Measurements from ENCODE around the gene MAP1LC3A. TPM values are rescaled to one million over a fixed set of nuclear protein-coding genes. Genes with fewer than 3 reads are reported as not detected.

Gene MAP1LC3A
- total RNA-seq, 1 experiment from 2014 or later, result 25.9 TPM

DNA sequence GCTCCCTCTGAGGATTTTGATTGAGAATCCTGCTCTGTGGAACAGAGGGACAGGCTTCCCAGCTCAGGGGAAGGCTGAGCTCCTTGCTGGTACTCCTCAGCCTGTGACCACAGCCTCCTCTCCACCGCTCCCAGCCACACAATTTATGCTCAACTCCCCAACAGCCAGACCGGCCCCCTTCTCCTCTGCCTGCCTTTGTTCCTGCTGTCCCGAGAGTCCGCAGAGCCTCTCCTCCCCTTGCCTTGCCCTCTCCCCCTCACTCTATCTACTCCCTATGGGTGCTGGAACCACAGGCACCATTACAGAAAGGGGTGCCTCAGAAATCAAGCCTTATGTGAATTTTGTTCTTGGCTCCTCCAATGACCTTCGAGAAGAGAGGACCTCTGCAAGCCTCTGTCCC lies 15.9 kb downstream of the MAP1LC3A start:
- no peak overlapping the region for H3K56ac ChIP-seq (ENCODE audit: insufficient read length, low read depth, low read length)
- H2BK15ac ChIP-seq (ENCODE audit: low read depth, low read length), result no peak overlapping the region
- no peaks in the 10 kb centered on the region for H3K79me2 ChIP-seq (ENCODE audit: insufficient read depth, low read length)
- no peak overlapping the region for H3K9ac ChIP-seq (ENCODE audit: extremely low read depth, insufficient read length, low read length)
- no peak overlapping the region for H2BK5ac ChIP-seq (ENCODE audit: insufficient read length, low read length)
- H3T11ph ChIP-seq (ENCODE audit: low read length), result no peak overlapping the region
- no peak overlapping the region for H3K18ac ChIP-seq (ENCODE audit: insufficient read length, low read depth, low read length)
- TF ChIP-seq, protein P1, sequence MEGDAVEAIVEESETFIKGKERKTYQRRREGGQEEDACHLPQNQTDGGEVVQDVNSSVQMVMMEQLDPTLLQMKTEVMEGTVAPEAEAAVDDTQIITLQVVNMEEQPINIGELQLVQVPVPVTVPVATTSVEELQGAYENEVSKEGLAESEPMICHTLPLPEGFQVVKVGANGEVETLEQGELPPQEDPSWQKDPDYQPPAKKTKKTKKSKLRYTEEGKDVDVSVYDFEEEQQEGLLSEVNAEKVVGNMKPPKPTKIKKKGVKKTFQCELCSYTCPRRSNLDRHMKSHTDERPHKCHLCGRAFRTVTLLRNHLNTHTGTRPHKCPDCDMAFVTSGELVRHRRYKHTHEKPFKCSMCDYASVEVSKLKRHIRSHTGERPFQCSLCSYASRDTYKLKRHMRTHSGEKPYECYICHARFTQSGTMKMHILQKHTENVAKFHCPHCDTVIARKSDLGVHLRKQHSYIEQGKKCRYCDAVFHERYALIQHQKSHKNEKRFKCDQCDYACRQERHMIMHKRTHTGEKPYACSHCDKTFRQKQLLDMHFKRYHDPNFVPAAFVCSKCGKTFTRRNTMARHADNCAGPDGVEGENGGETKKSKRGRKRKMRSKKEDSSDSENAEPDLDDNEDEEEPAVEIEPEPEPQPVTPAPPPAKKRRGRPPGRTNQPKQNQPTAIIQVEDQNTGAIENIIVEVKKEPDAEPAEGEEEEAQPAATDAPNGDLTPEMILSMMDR (conservative IDR thresholded peaks at IDR 0.05), result no peak
- H3K4me3 Mint-ChIP-seq, result no peak overlapping the region
- no peak overlapping the region for H2AK5ac ChIP-seq (ENCODE audit: insufficient read length, low read length)
- H3K4ac ChIP-seq (ENCODE audit: low read depth, low read length), result no peak overlapping the region
- no peak overlapping the region; the same call in 1 of the 2 replicates for H3K14ac ChIP-seq (ENCODE audit: insufficient read depth, low read length)
- H2AFZ ChIP-seq (ENCODE audit: low read length), result no peak overlapping the region
- no peak overlapping the region for H3K4me2 ChIP-seq (ENCODE audit: insufficient read depth, insufficient read length, low read length)
- H3K9me3 Mint-ChIP-seq, result no peaks in the 10 kb centered on the region
- H4K20me1 ChIP-seq (ENCODE audit: control insufficient read depth, insufficient read depth, insufficient read length), result no peaks in the 10 kb centered on the region
- H3K4me1 Mint-ChIP-seq, result peaks cover 5 to 12% of the 10 kb centered on the region in 2 experiments; a peak in 3 of 4 replicates
- no peaks in the 10 kb centered on the region for H3K27me3 Mint-ChIP-seq (ENCODE audit: low read depth)
- no peak overlapping the region for H2BK120ac ChIP-seq (ENCODE audit: low read depth, low read length, poor library complexity, severe bottlenecking)
- no peaks in the 10 kb centered on the region for H3K79me1 ChIP-seq (ENCODE audit: insufficient read depth, low read depth, low read length, poor library complexity, severe bottlenecking)
- no peak overlapping the region for H4K91ac ChIP-seq (ENCODE audit: insufficient read length, low read depth, low read length)
- no peak overlapping the region for H3K23ac ChIP-seq (ENCODE audit: insufficient read length, low read depth, low read length)
- no peaks in the 10 kb centered on the region for H3K9me3 ChIP-seq (ENCODE audit: control insufficient read depth, low read depth, low read length)
- no peaks in the 10 kb centered on the region for H3K27me3 ChIP-seq (ENCODE audit: insufficient read depth, low read length)
- WGBS (ENCODE audit: extremely low coverage, insufficient read length, low lambda C conversion rate), result no CpG with 5 or more reads among the region's 5 CpGs
- no peak overlapping the region for H4K8ac ChIP-seq (replicated peaks; ENCODE audit: insufficient read length, low read depth, low read length)
- no peak overlapping the region for H2BK20ac ChIP-seq (ENCODE audit: low read depth, low read length, poor library complexity, severe bottlenecking)
- no peak overlapping the region for H2BK12ac ChIP-seq (ENCODE audit: insufficient read length, low read depth, low read length)
- no peaks in the 10 kb centered on the region for H3K4me1 ChIP-seq (ENCODE audit: insufficient read depth, low read length)
- DNase-seq, result no peak
- H3K23me2 ChIP-seq (ENCODE audit: insufficient read length, low read depth, low read length, poor library complexity, severe bottlenecking), result no peaks in the 10 kb centered on the region
- H3K27ac Mint-ChIP-seq, result peak overlapping the region in 1 of 3 experiments; percentile 36; a peak in 3 of 7 replicates
- H3K36me3 Mint-ChIP-seq (ENCODE audit: insufficient read depth in 1 of 3, low read depth in 3 of 3), result peaks cover 7 to 25% (median 13%) of the 10 kb centered on the region in 3 experiments; a peak in 5 of 7 replicates
- H4K5ac ChIP-seq (ENCODE audit: insufficient read length, low read depth, low read length), result no peak overlapping the region
- H3K27ac ChIP-seq (ENCODE audit: insufficient read length, low read depth, low read length), result no peak overlapping the region
